Measurements from ENCODE around the gene GUCY2D.
A peak's percentile ranks its signal among the peaks of the same experiment; 100 is the strongest.
"Not testable (repeated sequence)": the region's sequence is repeated elsewhere in the genome, so short reads cannot be mapped to it uniquely, and the experiment has no call there.

GUCY2D gene

GRCh38 chr17:8001976-8002720, at the start of gene GUCY2D:
TSS of gene GUCY2D (plus strand) at chr17:8002615. CDS start at chr17:8003048, 433 bp downstream.
- no peak for ATAC-seq
- no peak for TF ChIP-seq CSRNP3 (CRISPR knock-in tag; IDR thresholded peaks at IDR 0.05)
- TF ChIP-seq BACH2 (CRISPR knock-in tag; IDR thresholded peaks at IDR 0.05; ENCODE audit: borderline replicate concordance) = no peak
- no peak for TF ChIP-seq SNAI2 (CRISPR knock-in tag; IDR thresholded peaks at IDR 0.05)
- no peak for TF ChIP-seq ISL1 (CRISPR knock-in tag; IDR thresholded peaks at IDR 0.05)
- TF ChIP-seq CREB5 (CRISPR knock-in tag; IDR thresholded peaks at IDR 0.05; ENCODE audit: low read depth) = no peak
- TF ChIP-seq PATZ1 (CRISPR knock-in tag; IDR thresholded peaks at IDR 0.05; ENCODE audit: borderline replicate concordance) = no peak
- no peak for TF ChIP-seq PPARA (CRISPR knock-in tag; IDR thresholded peaks at IDR 0.05; ENCODE audit: borderline replicate concordance)
- no peak for TF ChIP-seq TOX (CRISPR knock-in tag; IDR thresholded peaks at IDR 0.05; ENCODE audit: borderline replicate concordance)
- TF ChIP-seq ZC3H10 (CRISPR knock-in tag; IDR thresholded peaks at IDR 0.05) = no peak
- TF ChIP-seq CSDC2 (CRISPR knock-in tag; IDR thresholded peaks at IDR 0.05) = no peak

- not testable (repeated sequence) for ATAC-seq
Observed at GRCh38 chr17:7953266-7953665, 49.1 kb upstream of the GUCY2D start.

GRCh38 chr17:7955414-7956227, 46.8 kb upstream of the GUCY2D start:
- ATAC-seq = peak; percentile 45
- TF ChIP-seq TCF4 (CRISPR knock-in tag; IDR thresholded peaks at IDR 0.05; ENCODE audit: borderline replicate concordance) = no peak
- no peak for TF ChIP-seq POU6F1 (CRISPR knock-in tag; IDR thresholded peaks at IDR 0.05; ENCODE audit: borderline replicate concordance, low read depth)
- no peak for TF ChIP-seq SNAI2 (CRISPR knock-in tag; IDR thresholded peaks at IDR 0.05)
- TF ChIP-seq ARNTL (CRISPR knock-in tag; IDR thresholded peaks at IDR 0.05; ENCODE audit: borderline replicate concordance, low read depth) = no peak
- TF ChIP-seq ISL1 (CRISPR knock-in tag; IDR thresholded peaks at IDR 0.05) = no peak
- no peak for TF ChIP-seq CSDC2 (CRISPR knock-in tag; IDR thresholded peaks at IDR 0.05)
- no peak for TF ChIP-seq PATZ1 (CRISPR knock-in tag; IDR thresholded peaks at IDR 0.05; ENCODE audit: borderline replicate concordance)
- no peak for TF ChIP-seq OSR1 (CRISPR knock-in tag; IDR thresholded peaks at IDR 0.05)
- no peak for TF ChIP-seq ZNF70 (CRISPR knock-in tag; IDR thresholded peaks at IDR 0.05)
- TF ChIP-seq TSHZ2 (CRISPR knock-in tag; IDR thresholded peaks at IDR 0.05) = no peak
- TF ChIP-seq ZFP30 (CRISPR knock-in tag; IDR thresholded peaks at IDR 0.05) = no peak
- TF ChIP-seq CREB5 (CRISPR knock-in tag; IDR thresholded peaks at IDR 0.05; ENCODE audit: low read depth) = no peak
- no peak for TF ChIP-seq ZNF565 (CRISPR knock-in tag; conservative IDR thresholded peaks at IDR 0.05; ENCODE audit: low read depth)
- TF ChIP-seq ZNF8 (CRISPR knock-in tag; IDR thresholded peaks at IDR 0.05) = no peak
- no peak for TF ChIP-seq ZFP3 (CRISPR knock-in tag; IDR thresholded peaks at IDR 0.05)
